ENCODE measurements around the gene APLP2.
A peak's percentile ranks its signal among the peaks of the same experiment; 100 is the strongest.

The APLP2 gene

DNA sequence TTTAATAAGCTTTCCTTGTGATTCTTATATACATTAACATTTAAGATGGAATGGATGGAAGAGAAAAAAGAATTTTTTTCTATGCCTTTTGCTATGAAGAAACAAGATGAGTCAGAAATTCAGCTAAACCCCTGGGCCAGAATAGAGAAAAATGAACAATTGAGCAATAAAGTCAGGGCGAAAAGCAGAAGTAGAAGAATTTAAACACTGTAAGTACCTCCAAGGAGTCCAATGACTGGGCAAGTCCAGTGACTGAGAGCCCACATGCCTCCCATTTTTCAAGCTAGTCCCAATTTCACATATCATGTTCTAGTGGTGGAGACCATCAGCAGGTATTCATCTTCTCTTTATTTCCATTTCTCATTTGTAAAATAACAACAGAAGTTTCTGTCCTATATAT, 18.6 kb upstream of the APLP2 start:
- DNase-seq = no peak

DNA sequence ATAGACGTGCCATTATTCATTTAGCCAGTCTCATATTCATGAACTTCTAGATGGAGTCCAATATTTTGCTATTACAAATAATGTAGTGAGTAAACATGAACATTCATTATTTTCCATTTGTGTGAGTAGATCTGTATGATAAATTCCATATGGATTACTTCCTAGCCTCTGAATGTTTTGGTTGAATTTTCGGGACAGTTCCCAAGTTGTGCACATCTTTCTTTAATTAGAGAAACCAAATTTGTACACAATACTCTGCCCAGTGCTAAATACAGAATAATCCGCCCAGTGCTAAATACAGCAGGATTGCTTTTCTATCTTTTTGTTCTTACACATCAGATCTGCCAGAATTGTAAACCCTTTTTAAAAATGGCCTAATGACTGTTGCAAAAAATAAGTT, 17.1 kb upstream of the APLP2 start:
- DNase-seq = no peak

DNA sequence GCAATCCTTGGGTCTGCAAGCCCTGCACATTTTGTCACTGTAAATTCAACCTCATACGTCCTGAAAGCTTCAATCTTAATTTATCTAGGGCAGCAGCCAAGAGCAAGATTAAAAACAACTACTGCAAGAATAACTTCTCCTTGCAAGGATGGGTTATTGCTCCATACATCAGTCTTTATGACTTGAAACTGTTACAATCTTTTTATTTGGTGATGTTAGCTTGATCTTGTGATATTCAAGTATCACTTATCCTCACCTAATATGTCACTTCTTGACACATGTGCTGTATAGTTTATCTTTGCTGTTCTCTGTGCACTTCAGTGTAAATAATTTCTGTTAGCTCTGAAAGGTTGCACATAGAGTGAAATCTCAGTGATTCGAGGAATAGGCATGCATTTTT, 14.7 kb upstream of the APLP2 start:
- DNase-seq = no peak

DNA sequence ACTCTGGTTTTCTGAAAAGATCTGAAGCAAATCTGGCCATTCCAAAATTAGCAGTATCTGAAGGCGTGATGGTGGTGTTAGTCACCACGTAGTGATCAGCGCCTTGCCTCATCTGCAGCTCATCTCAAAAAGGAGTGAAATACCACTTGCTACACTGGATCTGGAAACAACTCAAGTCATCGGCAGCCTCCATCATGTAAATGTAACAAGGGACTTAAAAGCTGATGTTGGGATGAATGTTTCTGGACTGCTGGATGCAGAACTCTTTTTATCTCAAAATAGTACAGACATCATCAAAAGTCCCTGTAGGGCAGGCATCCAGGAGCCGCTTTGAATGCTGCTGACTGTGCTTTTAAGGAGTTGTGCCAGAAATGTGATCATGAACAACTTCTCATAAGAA, 14.1 kb upstream of the APLP2 start:
- no peak for DNase-seq

DNA sequence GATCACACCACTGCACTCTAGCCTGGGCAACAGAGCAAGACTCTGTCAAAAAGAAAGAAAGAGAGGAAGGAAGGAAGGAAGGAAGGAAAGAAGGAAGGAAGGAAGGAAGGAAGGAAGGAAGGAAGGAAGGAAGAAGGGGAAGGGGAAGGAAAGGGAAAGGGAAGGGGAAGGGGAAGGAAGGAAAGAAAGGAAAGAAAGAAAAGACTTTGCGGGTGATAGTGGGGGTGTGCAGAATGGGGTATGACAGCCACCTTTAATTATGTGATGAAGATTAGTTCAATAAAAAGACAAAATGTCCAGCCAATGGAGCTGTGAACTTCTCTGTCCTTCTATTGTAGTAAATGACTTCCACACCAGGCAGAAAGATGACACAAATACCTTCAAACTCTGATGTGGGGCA, 8.7 kb upstream of the APLP2 start:
- DNase-seq = no peak

DNA sequence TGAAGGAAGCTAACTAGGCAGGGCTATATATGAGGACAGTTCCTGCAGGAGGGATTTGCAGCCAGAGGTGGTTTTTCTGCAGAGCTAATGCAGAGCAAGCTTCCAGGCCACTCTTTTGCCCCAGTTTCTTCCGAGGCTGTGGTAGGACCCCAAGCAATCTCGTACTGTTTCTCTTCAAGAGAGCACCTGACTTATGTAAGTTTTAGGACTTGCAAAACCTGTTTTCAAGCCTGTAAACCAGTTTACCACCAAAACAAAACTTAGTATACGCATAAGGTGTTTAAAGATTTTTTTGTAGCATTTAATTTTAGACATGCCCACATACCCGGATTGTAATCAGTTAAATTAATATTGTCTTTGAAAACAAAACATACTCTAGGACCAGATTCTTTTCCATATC, 7.7 kb upstream of the APLP2 start:
- no peak for DNase-seq

DNA sequence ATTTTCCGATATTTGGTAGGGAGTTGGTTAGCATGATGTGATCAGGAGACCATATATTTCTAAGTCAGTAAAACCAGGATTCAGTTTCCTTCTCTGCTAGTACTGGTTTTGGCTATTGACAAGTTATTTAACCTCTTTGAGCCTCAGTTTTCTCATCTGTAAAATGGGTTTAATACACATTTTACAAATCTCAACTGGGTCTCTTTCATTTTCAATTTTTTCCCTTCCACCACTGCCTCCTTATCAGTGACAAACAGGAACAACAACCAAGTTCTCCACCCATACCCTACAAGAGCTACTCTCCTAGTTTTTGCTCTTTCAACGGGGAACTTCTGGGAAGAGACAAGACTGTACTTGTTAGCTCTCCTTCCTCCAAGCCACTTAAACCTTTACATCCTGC, 6.2 kb upstream of the APLP2 start:
- DNase-seq = no peak

DNA sequence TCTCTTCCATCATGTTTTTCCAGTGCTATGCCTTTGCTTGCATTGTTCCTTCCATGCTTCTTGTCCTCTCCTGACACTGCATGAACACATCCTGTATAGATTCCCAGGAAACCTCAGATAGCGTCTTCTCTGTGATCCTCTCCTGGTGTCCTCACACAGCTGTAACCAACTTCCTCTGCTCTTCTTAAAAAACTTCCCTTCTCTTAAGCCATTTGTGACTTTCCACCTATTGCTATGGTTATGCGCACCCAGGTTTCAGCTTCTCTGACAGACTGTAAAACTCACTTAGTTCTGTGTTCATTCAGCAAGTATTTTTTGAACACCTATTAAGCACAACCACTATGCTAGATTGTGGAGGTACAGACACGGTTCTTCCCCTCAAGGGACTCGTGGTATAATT, 5.1 kb upstream of the APLP2 start:
- DNase-seq = no peak

DNA sequence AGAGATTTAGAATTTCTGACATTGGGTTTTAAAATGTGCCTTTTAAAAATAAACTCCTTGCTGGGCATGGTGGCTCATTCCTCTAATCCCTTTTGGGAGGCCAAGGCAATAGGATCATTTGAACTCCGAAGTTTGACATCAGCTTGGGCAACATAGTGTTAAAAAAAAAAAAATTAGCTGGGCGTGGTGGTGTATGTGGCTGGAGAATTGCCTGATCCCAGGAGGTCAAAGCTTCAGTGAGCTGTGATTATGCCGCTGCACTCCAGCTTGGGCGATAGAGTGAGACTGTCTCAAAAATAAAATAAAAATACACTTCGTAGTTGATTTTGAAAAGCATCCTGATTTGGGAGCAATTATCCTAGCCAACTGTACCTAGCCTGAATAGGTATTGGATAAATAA, 3.4 kb upstream of the APLP2 start:
- no peak for DNase-seq

DNA sequence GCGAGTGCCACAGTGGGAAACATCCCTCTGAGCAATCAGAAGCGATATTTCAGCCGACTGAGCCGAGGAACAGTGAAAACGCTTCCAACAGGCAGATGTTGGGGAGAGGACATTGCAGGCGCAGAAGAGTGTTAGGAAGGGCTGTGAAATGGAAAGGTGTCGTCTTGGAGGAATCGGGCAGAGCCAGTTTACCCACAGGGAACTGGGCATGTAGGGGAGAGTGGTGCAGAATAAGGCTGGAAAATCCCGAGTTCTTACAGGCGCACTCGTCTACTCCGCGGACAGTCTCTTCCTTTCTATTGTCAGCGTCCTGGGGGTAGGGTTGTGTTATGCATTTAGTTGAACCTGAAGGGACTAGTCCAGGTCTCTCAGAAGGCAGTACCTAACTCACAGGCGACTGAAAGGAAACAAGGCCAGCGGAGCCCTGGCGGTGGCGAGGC, 1.1 kb upstream of the APLP2 start:
- no peak for DNase-seq

DNA sequence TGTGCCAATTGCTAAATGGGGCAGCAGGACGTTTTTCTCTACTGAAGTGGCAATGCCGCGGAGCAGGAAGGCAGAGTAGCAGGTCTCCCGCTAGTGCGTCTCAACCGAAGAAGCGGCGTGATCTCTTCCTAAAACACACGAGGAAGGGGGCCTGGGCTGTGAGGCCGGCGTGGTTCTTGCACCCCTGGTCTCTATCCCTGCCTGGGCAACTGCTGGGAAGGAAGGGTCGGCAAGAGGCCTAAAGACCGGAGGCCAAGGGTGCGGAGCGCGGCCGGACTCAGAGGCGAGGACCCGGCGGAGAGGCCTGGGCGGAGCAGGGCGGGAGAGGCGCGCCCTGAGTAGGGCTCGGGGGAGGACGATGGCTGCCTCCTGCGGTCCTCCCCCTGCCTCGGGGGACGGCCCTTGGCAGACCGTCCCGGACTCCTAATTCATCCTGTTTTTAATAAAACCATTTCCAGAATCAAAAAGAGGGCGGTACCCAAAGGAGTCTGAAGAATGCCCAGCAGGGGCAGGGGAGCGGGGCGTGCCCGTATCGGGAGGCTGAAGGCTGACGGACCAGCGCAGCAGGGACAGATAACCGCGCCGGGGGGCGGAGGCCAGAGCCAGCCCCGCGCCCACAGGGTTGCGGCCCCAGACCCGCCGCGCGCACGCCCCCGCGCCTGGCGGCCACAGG, 572 bp upstream of the APLP2 start:
- peak; percentile 96 for DNase-seq

DNA sequence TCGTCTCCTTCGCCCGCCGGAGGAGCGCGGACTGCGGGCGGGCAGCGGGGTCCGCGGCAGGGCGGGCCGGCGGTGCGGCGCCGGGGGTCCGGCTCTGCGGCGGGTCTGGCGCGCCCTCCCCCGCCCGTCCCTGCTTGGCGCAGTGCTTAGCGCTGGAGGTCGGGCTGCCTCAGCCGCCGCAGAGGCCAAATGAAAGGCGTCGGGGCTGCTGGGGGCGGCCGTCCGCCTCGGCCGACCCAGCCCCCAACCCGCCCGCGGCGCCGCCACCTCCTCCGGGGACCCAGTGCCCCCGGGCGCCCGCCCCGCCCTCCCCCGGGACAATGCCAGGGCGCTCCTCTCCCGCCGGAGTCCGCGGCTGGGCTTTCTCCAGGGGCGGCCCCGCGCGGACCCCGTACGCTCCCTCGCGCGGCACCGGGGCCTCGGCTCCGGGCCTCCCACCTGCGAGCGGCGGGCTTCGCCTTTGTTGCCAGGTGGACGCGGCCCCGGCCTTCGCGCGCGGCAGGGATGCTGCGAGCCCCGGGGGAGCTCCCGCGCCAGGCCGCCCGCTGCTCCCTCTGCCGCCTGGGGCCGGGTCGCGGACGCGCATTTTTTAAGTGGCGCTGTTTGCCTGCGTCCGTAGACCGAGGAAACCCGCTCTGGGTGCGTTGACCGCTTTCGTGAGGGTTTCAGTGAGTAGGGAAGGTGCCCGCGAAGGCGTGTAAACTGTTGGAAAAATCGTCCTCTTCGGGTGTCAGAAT, 583 bp downstream of the APLP2 start:
- peak; percentile 81 for DNase-seq

DNA sequence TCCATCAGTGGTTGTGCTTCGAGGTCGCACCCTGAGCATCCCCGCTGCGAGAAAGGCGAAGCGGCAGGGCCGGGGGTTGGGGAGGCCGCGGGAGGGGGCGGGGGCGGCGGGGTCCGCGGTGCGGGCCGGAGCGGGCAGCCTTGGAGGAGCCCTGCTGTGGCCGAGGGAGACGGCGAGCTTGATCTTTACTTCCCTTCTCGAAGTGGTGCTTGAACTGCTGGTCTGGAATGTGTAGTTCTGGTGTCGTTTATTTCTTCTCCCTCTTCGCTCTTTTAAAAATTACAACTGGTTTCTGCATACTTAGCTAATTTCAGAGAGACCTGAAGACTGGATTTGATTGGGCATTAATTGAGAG, 1.1 kb downstream of the APLP2 start:
- no peak for DNase-seq

DNA sequence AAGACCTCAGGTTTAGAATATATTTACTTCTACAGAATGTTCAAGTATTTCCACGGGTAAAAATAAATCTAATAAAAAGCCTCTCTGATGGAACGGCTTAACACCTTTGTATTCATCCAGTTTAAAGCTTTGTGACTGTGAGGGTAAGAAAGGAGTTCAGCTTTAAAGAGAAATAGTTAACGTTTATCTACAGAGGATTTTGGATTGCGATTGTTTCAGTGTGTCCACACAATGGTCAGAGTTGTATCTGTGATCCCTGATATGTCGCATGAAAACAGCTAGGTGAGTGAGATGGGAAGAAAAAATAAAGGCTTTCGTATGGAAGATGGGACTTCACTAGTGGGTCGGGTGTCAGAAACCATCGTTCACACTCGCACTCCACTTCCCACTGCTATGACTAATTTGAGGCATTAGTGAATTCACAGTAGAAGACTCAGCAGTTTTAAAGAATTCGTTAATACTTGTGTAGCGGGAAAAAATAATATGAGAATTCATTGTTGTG, 1.6 kb downstream of the APLP2 start:
- peak; percentile 45 for DNase-seq

DNA sequence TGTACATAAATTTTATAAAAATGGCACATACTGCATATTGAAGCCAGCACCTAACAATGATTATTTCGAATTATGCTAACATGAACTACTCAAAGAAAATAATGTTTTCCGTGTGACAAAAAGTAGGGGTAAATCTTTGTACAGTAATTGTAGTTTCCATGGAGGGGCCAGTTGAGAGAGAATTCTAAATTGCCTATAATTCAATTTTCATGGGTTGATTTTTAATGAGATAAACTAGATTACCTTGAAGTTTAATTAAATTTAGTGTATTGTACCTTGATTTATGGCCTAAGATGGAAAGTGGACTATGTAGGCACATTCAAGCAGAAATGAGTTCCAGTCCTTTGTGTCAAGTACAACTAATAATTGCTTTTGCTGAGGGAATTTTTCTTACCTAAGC, 5.0 kb downstream of the APLP2 start:
- no peak for DNase-seq

DNA sequence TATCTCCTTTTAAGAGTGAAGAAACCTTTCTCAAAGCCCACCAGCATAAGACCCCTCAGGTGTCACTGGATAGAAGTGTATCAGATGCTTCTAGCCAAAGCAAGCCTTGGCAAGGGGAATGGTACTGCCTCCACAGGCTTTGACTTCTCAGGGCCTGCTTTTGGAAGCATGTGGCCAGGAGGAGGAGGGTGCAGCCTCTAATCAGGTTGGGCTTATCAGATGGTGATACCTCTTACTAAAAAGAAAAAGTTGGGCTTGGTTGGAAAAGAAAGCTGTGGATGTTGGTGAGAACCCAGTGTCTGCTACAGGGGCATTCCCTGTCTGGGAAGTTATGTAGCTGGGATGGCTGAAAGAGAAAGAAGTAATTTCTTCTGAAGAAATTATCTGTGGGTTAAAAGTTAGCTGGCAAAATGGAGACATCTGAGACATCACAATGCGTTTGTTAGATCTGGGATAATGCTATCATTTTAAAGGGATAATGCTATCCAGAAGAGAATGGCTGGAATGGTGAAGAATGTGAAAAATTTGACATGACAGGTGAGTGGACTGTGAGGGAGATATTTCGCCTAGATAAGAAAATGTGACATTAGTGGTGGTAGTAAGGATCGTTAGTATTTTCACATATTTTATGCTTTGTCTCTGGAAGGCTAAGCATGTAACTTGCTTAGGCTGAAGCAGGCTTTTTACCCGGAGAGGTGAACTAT, 7.2 kb downstream of the APLP2 start:
- no peak for DNase-seq

DNA sequence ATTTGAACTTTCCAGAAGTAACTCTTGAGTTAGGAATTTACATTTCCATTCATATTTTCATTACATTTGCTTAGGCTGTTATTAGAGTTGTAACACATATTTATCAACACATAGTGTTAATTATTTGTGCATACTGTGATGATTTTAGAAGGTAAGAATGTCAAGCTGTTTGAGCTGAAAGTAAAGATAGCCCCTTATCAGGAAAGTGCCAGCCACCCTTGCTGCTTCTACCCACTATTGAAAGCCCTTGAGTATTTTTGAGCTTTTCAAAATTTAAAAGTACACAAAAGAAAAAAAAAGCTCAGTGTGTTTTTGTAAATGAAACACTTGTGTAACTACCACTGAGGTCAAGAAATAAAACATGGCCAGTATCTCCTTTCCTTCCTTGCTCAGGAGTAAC, 8.0 kb downstream of the APLP2 start:
- DNase-seq = no peak

DNA sequence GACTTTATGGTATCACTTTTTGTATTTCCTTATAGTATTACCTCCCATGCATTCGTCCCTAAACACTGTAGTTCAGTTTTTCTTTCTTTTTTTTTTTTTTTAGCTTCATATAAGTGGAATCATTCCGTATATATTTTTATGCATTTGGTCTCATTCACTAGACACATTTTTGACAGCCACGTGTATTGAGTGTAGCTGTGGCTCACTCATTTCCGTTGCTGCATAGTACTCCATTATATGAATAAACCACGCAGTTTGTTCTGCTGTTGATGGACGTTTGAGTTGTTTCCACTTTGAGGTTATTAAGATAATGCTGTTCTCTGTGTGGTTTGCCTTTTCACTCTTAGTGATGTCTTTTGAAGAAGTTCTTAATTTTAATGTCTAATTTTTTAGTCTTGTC, 8.4 kb downstream of the APLP2 start:
- DNase-seq = no peak

DNA sequence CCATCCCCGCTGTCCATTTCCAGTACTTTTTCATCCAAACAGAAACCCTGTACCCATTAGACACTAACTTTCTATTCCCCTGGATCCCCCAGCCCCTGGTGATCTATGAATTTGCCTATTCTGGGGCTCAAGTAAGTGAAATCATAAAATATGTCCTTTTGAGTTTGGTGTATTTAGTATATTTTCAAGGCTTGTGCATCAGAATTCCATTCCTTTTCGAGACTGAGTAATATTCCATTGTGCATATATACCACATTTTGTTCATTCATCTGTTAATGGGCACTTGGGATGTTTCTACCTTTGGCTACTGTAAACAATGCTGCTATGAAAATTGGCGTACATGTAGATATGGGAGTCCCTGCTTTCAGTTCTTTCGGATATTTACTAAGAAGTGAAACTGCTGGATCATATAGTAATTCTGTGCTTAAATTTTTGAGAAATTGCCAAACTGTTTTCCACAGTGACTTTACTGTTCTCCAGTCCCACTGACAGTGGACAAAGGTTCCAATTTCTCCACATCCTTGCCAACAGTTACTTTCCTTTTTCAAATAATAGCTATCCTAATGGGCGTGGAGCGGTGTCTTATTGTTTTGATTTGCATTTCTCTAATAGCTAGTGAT, 16.1 kb downstream of the APLP2 start:
- DNase-seq = no peak

DNA sequence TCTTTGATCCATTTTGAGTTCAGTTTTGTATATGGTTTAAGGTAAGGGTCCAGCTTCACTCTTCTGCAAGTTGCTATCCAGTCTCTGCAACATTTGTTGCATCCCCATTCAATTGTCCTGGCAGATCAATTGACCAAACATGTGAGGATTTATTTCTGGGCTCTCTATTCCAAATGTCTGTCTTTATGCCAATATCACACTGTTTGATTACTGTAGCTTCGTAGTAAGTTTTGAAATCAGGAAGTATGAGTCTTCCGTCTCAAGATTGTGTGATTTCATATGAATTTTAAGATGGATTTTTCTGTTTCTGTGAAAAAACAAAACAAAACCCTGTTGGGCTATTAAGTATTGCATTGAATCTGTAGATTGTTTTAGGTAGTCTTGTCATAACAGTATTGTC, 17.0 kb downstream of the APLP2 start:
- DNase-seq = no peak

DNA sequence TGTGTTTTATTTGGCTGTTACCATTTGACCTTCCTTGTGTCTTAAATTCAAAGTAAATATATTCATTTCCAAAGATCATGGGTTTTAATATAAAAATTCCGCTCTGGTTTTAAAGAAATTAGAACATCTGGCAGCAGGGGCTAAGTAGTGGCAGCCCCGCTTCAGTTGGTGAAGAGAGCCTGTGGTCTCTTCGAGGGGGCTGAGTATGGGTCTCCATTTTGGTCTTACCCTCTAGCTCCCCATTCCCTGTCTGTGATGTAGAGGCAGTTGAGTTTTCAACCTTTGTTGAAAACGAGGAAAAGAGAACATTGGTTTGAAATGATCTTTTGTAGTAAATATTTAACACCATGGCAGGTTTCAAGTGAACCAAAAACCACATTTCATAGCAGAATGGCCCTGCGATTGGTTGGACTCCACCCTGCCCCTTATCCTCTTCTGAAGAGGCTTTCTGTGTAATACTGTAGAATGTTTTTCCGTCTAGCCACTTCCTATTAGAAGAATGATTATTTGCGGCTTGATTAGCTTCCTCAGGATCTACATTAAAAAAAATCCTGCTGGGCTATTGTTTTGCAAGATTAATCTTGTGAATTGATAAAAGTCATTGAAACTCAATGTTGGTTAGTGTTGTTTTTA, 17.7 kb downstream of the APLP2 start:
- no peak for DNase-seq

DNA sequence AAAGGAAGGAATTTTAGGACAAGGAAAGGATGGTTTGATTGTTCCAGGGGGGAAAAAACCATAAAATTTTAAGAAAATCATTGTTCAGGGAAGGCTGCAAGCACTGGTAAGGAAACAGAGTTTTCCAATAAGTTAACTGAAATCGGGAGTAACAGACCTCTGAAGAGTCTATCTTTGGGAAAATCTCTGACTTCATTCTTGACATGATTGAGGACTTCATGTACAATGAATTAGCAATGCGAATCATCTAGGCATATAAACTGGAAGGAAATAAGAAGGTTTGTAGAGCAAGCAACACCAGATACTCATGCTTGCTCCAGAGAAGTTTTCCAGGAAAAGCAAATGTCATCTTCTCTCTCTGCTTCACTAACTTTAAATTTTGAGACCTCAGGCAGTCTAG, 18.5 kb downstream of the APLP2 start:
- no peak for DNase-seq
